ENCODE data around the gene LRAT.

Gene LRAT

GRCh38 chr4:154727540-154727939 lies 16.3 kb upstream of the LRAT start:
- Histone ChIP-seq H3K27me3 (ENCODE audit: low read length) (no peaks in the 10 kb centered on the region), H3K4me3 (ENCODE audit: insufficient read depth, low read length, poor library complexity, severe bottlenecking) (no peak overlapping the region), H3K9me2 (replicated peaks; ENCODE audit: insufficient read depth, low read length) (no peaks in the 10 kb centered on the region), H3K9ac (ENCODE audit: low read length) (no peak overlapping the region), H3F3A (ENCODE audit: insufficient read depth) (no peaks in the 10 kb centered on the region), H2AFZ (ENCODE audit: low read depth, low read length, severe bottlenecking) (no peak overlapping the region), H4K20me1 (ENCODE audit: low read depth, low read length) (no peaks in the 10 kb centered on the region), H3K4me2 (ENCODE audit: low read depth, low read length, poor library complexity, severe bottlenecking) (no peak overlapping the region), H3K79me2 (ENCODE audit: insufficient read depth, low read length) (no peaks in the 10 kb centered on the region), H3K9me3 (ENCODE audit: insufficient read depth, low read length) (no peaks in the 10 kb centered on the region), H3K36me3 (ENCODE audit: low read length) (no peaks in the 10 kb centered on the region), H3K27ac (ENCODE audit: low read depth, low read length) (no peak overlapping the region)
- no peak for TF ChIP-seq EZH2phosphoT487 (conservative IDR thresholded peaks at IDR 0.05; ENCODE audit: low read length)
- TF ChIP-seq CTCF (IDR thresholded peaks at IDR 0.05; ENCODE audit: insufficient read depth, low read length, poor library complexity, severe bottlenecking): no peak

GRCh38 chr4:154731756-154732155 lies 12.0 kb upstream of the LRAT start:
- no peak overlapping the region for H3K4me3 ChIP-seq (ENCODE audit: insufficient read depth, low read length, poor library complexity, severe bottlenecking)
- no peak overlapping the region for H3K9ac ChIP-seq (ENCODE audit: low read length)
- no peak overlapping the region for H2AFZ ChIP-seq (ENCODE audit: low read depth, low read length, severe bottlenecking)
- no peaks in the 10 kb centered on the region for H3F3A ChIP-seq (ENCODE audit: insufficient read depth)
- H3K79me2 ChIP-seq (ENCODE audit: insufficient read depth, low read length): no peaks in the 10 kb centered on the region
- TF ChIP-seq CTCF (IDR thresholded peaks at IDR 0.05; ENCODE audit: insufficient read depth, low read length, poor library complexity, severe bottlenecking) (no peak), EZH2phosphoT487 (conservative IDR thresholded peaks at IDR 0.05; ENCODE audit: low read length) (no peak)
- no peak overlapping the region for H3K27ac ChIP-seq (ENCODE audit: low read depth, low read length)
- H3K27me3 ChIP-seq (ENCODE audit: low read length): no peaks in the 10 kb centered on the region
- no peaks in the 10 kb centered on the region for H4K20me1 ChIP-seq (ENCODE audit: low read depth, low read length)
- H3K36me3 ChIP-seq (ENCODE audit: low read length): no peaks in the 10 kb centered on the region
- H3K9me3 ChIP-seq (ENCODE audit: insufficient read depth, low read length): no peaks in the 10 kb centered on the region
- no peaks in the 10 kb centered on the region for H3K9me2 ChIP-seq (replicated peaks; ENCODE audit: insufficient read depth, low read length)
- no peak overlapping the region for H3K4me2 ChIP-seq (ENCODE audit: low read depth, low read length, poor library complexity, severe bottlenecking)

- H3K9me3 ChIP-seq (ENCODE audit: insufficient read depth, low read length): no peaks in the 10 kb centered on the region
- no peak overlapping the region for H3K4me2 ChIP-seq (ENCODE audit: low read depth, low read length, poor library complexity, severe bottlenecking)
- H3F3A ChIP-seq (ENCODE audit: insufficient read depth): no peaks in the 10 kb centered on the region
- H3K9ac ChIP-seq (ENCODE audit: low read length): no peak overlapping the region
- TF ChIP-seq CTCF (IDR thresholded peaks at IDR 0.05; ENCODE audit: insufficient read depth, low read length, poor library complexity, severe bottlenecking) (no peak), EZH2phosphoT487 (conservative IDR thresholded peaks at IDR 0.05; ENCODE audit: low read length) (no peak)
- no peaks in the 10 kb centered on the region for H3K9me2 ChIP-seq (replicated peaks; ENCODE audit: insufficient read depth, low read length)
- no peaks in the 10 kb centered on the region for H3K79me2 ChIP-seq (ENCODE audit: insufficient read depth, low read length)
- no peak overlapping the region for H3K4me3 ChIP-seq (ENCODE audit: insufficient read depth, low read length, poor library complexity, severe bottlenecking)
- H2AFZ ChIP-seq (ENCODE audit: low read depth, low read length, severe bottlenecking): no peak overlapping the region
- no peaks in the 10 kb centered on the region for H4K20me1 ChIP-seq (ENCODE audit: low read depth, low read length)
- no peak overlapping the region for H3K27ac ChIP-seq (ENCODE audit: low read depth, low read length)
- no peaks in the 10 kb centered on the region for H3K27me3 ChIP-seq (ENCODE audit: low read length)
- no peaks in the 10 kb centered on the region for H3K36me3 ChIP-seq (ENCODE audit: low read length)
Observed at GRCh38 chr4:154732669-154733068, 11.1 kb upstream of the LRAT start.
